Endothelial cell of umbilical vein (primary cell): ENCODE results near the gene NDUFAF2. TPM values are rescaled to one million over a fixed set of nuclear protein-coding genes. Genes with fewer than 3 reads are reported as not detected.

Experiments used
- BruUV-seq: library from RNA; stranded (reverse); fragments of 400-500 nt; replicated peaks from 2 replicates; lab custom pipeline; 2021; lab: Mats Ljungman, UMichigan
- CTCF ChIA-PET: fragments of 300-600, 350-600 bp; sonication (Branson Sonifier 250); formaldehyde crosslinking; loops from one replicate; lab custom pipeline; 2021; ENCODE audit warnings: antibody characterized with exemption, inconsistent platforms; lab: Charles Lee
- POLR2A ChIA-PET: fragments of 300-600, 350-600 bp; sonication (Branson Sonifier 250); formaldehyde crosslinking; loops from one replicate; lab custom pipeline; 2021; ENCODE audit warnings: antibody characterized with exemption, inconsistent platforms; lab: Charles Lee
- DNase-seq: peaks from one replicate; pipeline ENCODE4 v3.0.0-alpha.2; 2011; ENCODE audit warnings: low read depth, low spot score
- FAIRE-seq: peaks from 2 replicates; lab custom pipeline; 2011; peaks lifted over from hg19 to GRCh38; lab: Jason Lieb, UNC
- H2AFZ ChIP-seq: 2 replicates; pipeline ENCODE4 v1.6.0; 2012; ENCODE audit warnings: low read depth, low read length, control low read depth, inconsistent platforms
- H3K27ac ChIP-seq: 2 replicates; pipeline ENCODE4 v1.5.1; 2011; ENCODE audit warnings: low read depth, mild to moderate bottlenecking, control low read depth, low read length, moderate library complexity; ENCODE audit not compliant: insufficient read depth
- H3K27me3 ChIP-seq, 2 experiments: 2 replicates each; pipeline versions ENCODE4 v1.6.0 to v1.6.1; 2011; ENCODE audit warnings: low read length in 2 of 2, mixed read lengths in 1 of 2; ENCODE audit not compliant: control insufficient read depth in 2 of 2, insufficient read depth in 2 of 2
- H3K36me3 ChIP-seq, 2 experiments: 2 replicates in 1 of 2; 3 replicates in 1 of 2; pipeline ENCODE4 v1.5.1; 2011; ENCODE audit warnings: low read length in 2 of 2, mild to moderate bottlenecking in 1 of 2, moderate library complexity in 1 of 2; ENCODE audit not compliant: control insufficient read depth in 2 of 2, insufficient read depth in 2 of 2; ENCODE audit errors: extremely low read depth in 1 of 2
- H3K4me1 ChIP-seq: 3 replicates; pipeline ENCODE4 v1.5.1; 2011; ENCODE audit warnings: mild to moderate bottlenecking, low read length; ENCODE audit not compliant: control insufficient read depth, insufficient read depth; ENCODE audit errors: extremely low read depth
- H3K4me2 ChIP-seq: 2 replicates; pipeline ENCODE4 v1.6.1; 2011; ENCODE audit warnings: low read length, control low read depth, mixed read lengths; ENCODE audit not compliant: insufficient read depth
- H3K4me3 ChIP-seq, 3 experiments: fragments of 200-600 bp in 1 of 3; sonication (generic), shearing (Covaris generic) in 1 of 3; replicated peaks in 1 of 3; 2 replicates each; pipeline ENCODE4 v1.5.1; 2011 to 2016; ENCODE audit warnings: control low read depth in 3 of 3, low read length in 3 of 3, mild to moderate bottlenecking in 2 of 3, inconsistent platforms in 1 of 3, low read depth in 1 of 3, moderate library complexity in 1 of 3; ENCODE audit not compliant: insufficient read depth in 1 of 3
- H3K79me2 ChIP-seq: 2 replicates; pipeline ENCODE4 v1.6.0; 2012; ENCODE audit warnings: low read length, inconsistent platforms; ENCODE audit not compliant: control insufficient read depth, insufficient read depth
- H3K9ac ChIP-seq: replicated peaks from 2 replicates; pipeline ENCODE3; 2011; ENCODE audit warnings: low read length, control low read depth; ENCODE audit not compliant: insufficient read depth; ENCODE audit errors: extremely low read depth
- H3K9me1 ChIP-seq: replicated peaks from 3 replicates; pipeline ENCODE4 v1.6.0; 2011; ENCODE audit warnings: mild to moderate bottlenecking, low read length; ENCODE audit not compliant: control insufficient read depth, insufficient read depth; ENCODE audit errors: extremely low read depth
- H3K9me3 ChIP-seq: replicated peaks from 2 replicates; pipeline ENCODE4 v1.5.1; 2012; ENCODE audit warnings: low read length, inconsistent platforms; ENCODE audit not compliant: control insufficient read depth, insufficient read depth
- H4K20me1 ChIP-seq: replicated peaks from 2 replicates; pipeline ENCODE3; 2011; ENCODE audit warnings: mild to moderate bottlenecking, low read length; ENCODE audit not compliant: control insufficient read depth, insufficient read depth; ENCODE audit errors: extremely low read depth
- EZH2 ChIP-seq: IDR thresholded peaks from 2 replicates; pipeline ENCODE4 v1.6.1; 2012; ENCODE audit warnings: borderline replicate concordance, low read depth, mild to moderate bottlenecking, moderate library complexity, low read length, inconsistent platforms; ENCODE audit not compliant: severe bottlenecking
- FOS ChIP-seq: IDR thresholded peaks from 2 replicates; pipeline ENCODE4 v1.6.1; 2011; ENCODE audit warnings: mild to moderate bottlenecking, low read length, moderate library complexity, borderline replicate concordance; ENCODE audit not compliant: insufficient read depth
- GATA2 ChIP-seq: IDR thresholded peaks from 2 replicates; pipeline ENCODE4 v1.7.0; 2011; ENCODE audit warnings: low read depth, mild to moderate bottlenecking, moderate library complexity, mixed read lengths, low read length; ENCODE audit not compliant: insufficient read length, insufficient read depth
- JUN ChIP-seq: IDR thresholded peaks from 2 replicates; pipeline ENCODE4 v1.6.1; 2011; ENCODE audit warnings: borderline replicate concordance, low read depth; ENCODE audit not compliant: insufficient read length, insufficient read depth
- MYC ChIP-seq: IDR thresholded peaks from one replicate; pipeline ENCODE4 v1.6.1; 2011; ENCODE audit warnings: mild to moderate bottlenecking, low read depth, low read length
- POLR2A ChIP-seq: IDR thresholded peaks from 2 replicates; pipeline ENCODE4 v1.6.1; 2012; ENCODE audit warnings: low read depth, mild to moderate bottlenecking, control low read depth, low read length
- POLR2AphosphoS5 ChIP-seq: IDR thresholded peaks from 2 replicates; pipeline ENCODE4 v1.6.1; 2012; ENCODE audit warnings: low read depth, mild to moderate bottlenecking, control low read depth, low read length, moderate library complexity; ENCODE audit not compliant: insufficient read depth
- dilution Hi-C: fragments of 300-500 bp; cut with MboI; formaldehyde crosslinking; loops from one replicate; pipeline ENCODE4 v1.15.0; 2019; ENCODE audit warnings: low sequenced_read_pairs; ENCODE audit not compliant: extremely low pct_ligation_motif_present
- intact Hi-C: fragments of 100-400 bp; cut with micrococcal nuclease; formaldehyde crosslinking; loops from one replicate; pipeline ENCODE4 v1.10.0; 2022
- polyA plus RNA-seq, 4 experiments: library from polyadenylated mRNA; depleted of rRNA in 3 of 4; stranded (reverse) in 3 of 4; unstranded in 1 of 4; fragments of >200 nt; gene quantifications; 2 replicates each; pipeline versions ENCODE4 v1.2.1 to v1.2.3, GENCODE V29; 2011 to 2012; ENCODE audit warnings: missing spikeins in 1 of 4
- total RNA-seq: library from RNA; stranded (reverse); gene quantifications from 2 replicates; pipeline ENCODE4 v1.2.3, GENCODE V29; 2021
- TF ChIP-seq, protein P1 (sequence below), 2 donors: IDR thresholded peaks; 1 replicate in 1 of 2; 2 replicates in 1 of 2; pipeline ENCODE4 v1.5.1; 2011; ENCODE audit warnings: low read length in 2 of 2, mild to moderate bottlenecking in 2 of 2, moderate library complexity in 2 of 2, control low read depth in 1 of 2, inconsistent platforms in 1 of 2, low read depth in 1 of 2; ENCODE audit not compliant: insufficient read depth in 1 of 2; ENCODE audit errors: extremely low read depth in 1 of 2
- TF ChIP-seq, protein P2 (sequence below): IDR thresholded peaks from 2 replicates; pipeline ENCODE4 v1.6.1; 2011; ENCODE audit not compliant: insufficient read depth, insufficient read length

The NDUFAF2 gene
- total and polyA plus RNA-seq, 2 donors (not counting 3 experiments of a cell fraction or from before 2014, with no cell fraction given): 10.7 to 39.9 TPM

DNA sequence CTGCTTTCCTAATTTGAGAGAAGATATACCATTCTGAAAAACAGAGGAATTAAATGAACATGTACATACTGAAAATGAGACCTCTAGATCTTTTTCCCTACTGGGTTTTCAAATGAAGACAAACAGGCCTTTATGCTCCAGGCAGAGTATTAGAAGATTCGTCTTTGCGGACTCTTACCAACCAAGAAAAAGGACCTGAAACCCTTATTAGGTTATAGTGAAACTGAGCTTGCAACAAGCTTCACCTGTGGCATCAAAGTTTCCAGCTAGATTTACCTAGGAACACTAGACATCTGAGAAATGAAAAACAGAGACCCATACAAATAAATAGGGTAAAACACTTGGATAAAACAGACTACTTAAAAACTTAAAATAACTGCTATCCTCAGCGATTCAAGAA, 171.0 kb downstream of the NDUFAF2 start:
- H3K4me3 ChIP-seq: no peak overlapping the region
- FAIRE-seq (no peak), DNase-seq (no peak)
- no peaks in the 10 kb centered on the region for H3K4me1 ChIP-seq
- H3K9me1 ChIP-seq: no peaks in the 10 kb centered on the region
- intact Hi-C loops: no loop called here
- H3K27ac ChIP-seq: no peak overlapping the region
- no peak overlapping the region for H3K4me2 ChIP-seq
- no peak for TF ChIP-seq JUN
- TF ChIP-seq POLR2AphosphoS5: no peak
- TF ChIP-seq EZH2: no peak
- TF ChIP-seq, protein P1, sequence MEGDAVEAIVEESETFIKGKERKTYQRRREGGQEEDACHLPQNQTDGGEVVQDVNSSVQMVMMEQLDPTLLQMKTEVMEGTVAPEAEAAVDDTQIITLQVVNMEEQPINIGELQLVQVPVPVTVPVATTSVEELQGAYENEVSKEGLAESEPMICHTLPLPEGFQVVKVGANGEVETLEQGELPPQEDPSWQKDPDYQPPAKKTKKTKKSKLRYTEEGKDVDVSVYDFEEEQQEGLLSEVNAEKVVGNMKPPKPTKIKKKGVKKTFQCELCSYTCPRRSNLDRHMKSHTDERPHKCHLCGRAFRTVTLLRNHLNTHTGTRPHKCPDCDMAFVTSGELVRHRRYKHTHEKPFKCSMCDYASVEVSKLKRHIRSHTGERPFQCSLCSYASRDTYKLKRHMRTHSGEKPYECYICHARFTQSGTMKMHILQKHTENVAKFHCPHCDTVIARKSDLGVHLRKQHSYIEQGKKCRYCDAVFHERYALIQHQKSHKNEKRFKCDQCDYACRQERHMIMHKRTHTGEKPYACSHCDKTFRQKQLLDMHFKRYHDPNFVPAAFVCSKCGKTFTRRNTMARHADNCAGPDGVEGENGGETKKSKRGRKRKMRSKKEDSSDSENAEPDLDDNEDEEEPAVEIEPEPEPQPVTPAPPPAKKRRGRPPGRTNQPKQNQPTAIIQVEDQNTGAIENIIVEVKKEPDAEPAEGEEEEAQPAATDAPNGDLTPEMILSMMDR (IDR thresholded peaks at IDR 0.05; ENCODE audit: extremely low read depth in 1 of 2, insufficient read depth in 1 of 2, low read depth in 1 of 2, low read length in 2 of 2): no peak
- TF ChIP-seq, protein P2, sequence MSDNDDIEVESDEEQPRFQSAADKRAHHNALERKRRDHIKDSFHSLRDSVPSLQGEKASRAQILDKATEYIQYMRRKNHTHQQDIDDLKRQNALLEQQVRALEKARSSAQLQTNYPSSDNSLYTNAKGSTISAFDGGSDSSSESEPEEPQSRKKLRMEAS: no peak
- no peak for TF ChIP-seq GATA2
- TF ChIP-seq MYC: no peak
- TF ChIP-seq FOS: no peak
- no peak for TF ChIP-seq POLR2A
- no TSS peak for BruUV-seq
- dilution Hi-C loops: no loop called here
- no peak overlapping the region for H3K9ac ChIP-seq
- no peak overlapping the region for H2AFZ ChIP-seq
- H3K27me3 ChIP-seq: no peaks in the 10 kb centered on the region
- POLR2A ChIA-PET: no interaction called here
- H4K20me1 ChIP-seq: no peaks in the 10 kb centered on the region
- H3K79me2 ChIP-seq: no peaks in the 10 kb centered on the region
- no peaks in the 10 kb centered on the region for H3K9me3 ChIP-seq
- CTCF ChIA-PET: interaction anchor here (1.2 kb wide), 1 partner anchor 46 kb away, joined by 3 read pairs; no protein-coding TSS in a partner anchor
- no peaks in the 10 kb centered on the region for H3K36me3 ChIP-seq
